HG03457 (cell line): ENCODE measurements around the gene PLP2.
A peak's percentile ranks its signal among the peaks of the same experiment; 100 is the strongest.
"Not testable (repeated sequence)": the region's sequence is repeated elsewhere in the genome, so short reads cannot be mapped to it uniquely, and the experiment has no call there.

ENCODE experiments used
- ATAC-seq: cut with Tn5 transposase; IDR thresholded peaks from one replicate; pipeline ENCODE4 v1.9.1; 2021; ENCODE audit warnings: moderate number of reproducible peaks; ENCODE audit not compliant: unreplicated experiment

Gene PLP2

DNA sequence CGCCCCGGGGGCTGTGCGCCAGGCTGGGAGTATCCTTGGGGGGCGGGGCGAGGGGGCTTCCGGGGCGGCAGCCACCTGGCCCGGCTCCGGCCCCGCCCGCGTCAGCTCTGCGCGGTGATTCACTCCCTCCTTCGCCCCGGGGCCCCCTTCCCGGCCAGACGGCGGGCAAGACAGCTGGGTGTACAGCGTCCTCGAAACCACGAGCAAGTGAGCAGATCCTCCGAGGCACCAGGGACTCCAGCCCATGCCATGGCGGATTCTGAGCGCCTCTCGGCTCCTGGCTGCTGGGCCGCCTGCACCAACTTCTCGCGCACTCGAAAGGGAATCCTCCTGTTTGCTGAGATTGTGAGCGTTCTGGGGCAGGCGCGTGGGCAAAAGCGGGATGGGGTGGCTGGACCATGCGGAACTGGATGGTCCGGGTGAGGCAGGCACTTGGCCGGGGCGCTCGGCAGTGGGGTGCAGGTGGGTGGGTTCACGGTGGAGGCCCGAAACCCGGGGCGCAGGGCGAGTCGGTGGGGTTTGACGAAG lies at the start of gene PLP2:
TSS of gene PLP2 (plus strand) at position 147 of the 528 bp plus-strand sequence. CDS start at position 250, 103 bp downstream.
- no peak for ATAC-seq

DNA sequence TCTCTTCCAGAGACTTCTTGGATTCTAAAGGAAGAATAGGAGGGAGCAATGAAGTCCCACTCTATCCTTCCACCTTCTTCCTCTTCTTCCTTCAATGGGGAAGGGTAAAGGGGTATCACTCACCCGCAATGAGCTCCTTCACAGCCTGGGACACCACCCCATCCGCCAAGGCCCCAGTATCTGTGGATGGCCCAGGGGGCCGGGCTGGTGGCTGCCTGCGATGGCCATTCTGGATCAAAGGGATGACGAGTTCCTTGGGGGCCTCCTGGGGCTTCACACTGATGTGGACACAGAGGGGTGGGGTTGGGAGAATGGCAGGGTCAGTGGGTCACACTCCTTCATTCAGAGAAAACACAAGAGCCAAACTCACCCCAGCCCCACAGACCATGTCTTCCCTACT lies 49.2 kb upstream of the PLP2 start:
- ATAC-seq = no peak

DNA sequence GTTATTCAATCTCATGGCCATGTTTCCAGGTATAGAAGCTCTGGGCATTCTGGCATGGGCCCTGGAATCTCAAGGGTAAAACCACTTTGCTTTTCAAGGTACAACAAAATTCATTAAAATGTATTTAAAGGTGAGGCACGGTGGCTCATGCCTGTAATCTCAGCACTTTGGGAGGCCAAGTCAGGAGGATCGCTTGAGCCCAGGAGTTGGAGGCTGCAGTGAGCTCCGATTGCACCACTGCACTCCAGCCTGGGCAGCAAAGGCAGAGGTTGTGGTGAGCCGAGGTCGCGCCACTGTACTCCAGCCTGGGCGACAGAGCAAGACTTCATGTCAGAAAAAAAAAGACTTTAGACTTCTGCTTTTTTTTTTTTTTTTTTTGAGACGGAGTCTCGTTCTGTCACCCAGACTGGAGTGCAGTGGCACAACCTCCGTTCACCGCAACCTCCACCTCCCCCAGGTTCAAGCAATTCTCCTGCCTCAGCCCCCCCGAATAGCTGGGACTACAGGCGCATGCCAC lies 43.9 kb upstream of the PLP2 start:
- ATAC-seq = not testable (repeated sequence)

DNA sequence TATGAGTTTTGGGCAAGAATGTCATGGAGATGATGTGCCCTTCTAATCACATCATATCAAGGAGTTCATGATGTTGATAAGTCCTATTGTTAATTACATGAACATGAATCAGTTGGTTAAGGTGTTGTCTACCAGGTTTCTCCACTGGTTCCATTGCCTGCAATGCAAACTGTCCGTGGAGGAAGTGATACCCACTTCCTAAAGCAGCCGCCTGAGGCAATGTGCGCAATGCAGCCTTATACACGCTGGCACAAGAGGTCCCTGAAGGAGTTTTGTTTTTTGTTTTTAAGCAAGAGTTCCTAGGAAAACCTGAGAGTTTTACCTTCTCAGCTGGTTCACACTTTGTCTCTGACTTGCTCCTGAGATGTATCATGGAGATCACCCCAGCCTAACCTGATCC lies 42.3 kb upstream of the PLP2 start:
- ATAC-seq = no peak

GRCh38 chrX:49132275-49132674 lies 39.4 kb upstream of the PLP2 start:
- ATAC-seq = not testable (repeated sequence)

DNA sequence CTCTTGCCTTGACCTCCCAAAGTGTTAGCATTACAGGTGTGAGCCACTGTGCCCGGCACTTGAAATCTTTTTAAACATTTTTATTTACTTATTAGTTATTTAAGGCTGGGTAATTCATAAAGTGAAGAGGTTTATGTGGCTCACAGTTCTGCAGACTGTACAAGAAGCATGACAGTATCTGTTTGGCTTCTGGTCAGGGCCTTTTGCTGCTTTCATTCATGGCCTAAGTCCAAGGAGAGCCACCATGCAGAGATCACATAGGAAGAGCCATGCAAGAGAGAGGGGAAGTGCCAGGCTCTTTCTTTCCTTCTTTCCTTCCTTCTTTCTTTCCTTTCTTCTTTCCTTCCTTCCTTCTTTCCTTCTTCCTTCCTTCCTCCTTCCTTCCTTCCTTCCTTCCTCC lies 37.9 kb upstream of the PLP2 start:
- no peak for ATAC-seq

DNA sequence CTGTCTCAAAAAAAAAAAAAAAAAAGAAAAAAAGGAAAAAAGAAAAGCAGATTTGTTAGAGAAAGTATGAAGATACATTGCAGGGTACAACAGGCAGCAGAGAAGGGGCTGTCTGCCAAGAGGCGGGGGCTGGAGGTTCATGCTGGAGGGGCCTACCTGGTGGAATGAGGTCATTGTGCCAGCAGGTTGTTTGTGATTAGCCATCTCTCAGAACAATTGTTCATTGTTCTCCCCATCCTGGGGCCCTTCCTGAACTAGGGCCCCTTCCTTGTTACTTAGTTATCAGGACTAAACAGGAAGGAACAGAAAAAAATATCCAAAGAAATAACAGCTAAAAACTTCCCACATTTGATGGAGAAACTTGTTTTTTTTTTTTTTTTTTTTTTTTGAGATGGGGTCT lies 34.2 kb upstream of the PLP2 start:
- no peak for ATAC-seq

DNA sequence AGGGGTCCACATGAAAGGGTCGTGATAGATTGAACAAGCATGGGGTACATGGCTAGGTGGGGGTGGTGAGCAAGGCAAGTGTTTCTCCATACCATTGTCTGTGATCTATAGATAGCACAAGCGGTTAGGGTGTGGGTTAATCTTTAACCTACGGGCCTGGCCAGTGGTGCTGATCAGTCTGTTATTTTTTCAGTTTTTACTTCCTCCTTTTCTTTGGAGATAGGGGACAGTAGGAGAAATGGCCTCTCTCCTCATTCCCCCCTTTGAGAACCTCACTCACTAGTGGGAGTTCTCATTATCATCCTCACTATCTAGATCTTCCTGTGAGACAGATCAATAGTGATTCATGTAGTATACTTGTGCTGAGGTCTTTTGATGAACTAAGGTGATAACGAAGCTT lies 32.0 kb upstream of the PLP2 start:
- no peak for ATAC-seq

- not testable (repeated sequence) for ATAC-seq
Measured at GRCh38 chrX:49142264-49142663, 29.4 kb upstream of the PLP2 start.

DNA sequence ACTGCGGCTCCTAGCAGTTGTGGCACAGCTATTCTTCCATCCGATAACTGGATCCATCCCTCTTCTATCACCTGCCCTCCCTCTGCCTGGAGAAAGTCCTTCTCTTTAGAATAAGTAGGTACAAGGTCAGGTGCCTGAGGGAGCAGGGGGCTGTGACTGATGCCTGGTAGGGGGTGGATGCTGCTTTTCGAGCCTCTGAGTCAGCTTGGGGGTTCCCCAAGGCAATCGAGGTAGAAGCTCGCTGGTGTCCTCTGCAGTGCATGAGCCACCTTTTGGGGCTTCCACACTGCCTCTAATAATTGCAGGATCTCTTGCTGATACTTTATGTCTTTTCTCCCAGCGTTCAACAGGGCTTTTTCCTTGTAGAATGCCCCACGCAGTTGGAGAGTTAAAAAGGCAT lies 28.5 kb upstream of the PLP2 start:
- ATAC-seq = not testable (repeated sequence)

DNA sequence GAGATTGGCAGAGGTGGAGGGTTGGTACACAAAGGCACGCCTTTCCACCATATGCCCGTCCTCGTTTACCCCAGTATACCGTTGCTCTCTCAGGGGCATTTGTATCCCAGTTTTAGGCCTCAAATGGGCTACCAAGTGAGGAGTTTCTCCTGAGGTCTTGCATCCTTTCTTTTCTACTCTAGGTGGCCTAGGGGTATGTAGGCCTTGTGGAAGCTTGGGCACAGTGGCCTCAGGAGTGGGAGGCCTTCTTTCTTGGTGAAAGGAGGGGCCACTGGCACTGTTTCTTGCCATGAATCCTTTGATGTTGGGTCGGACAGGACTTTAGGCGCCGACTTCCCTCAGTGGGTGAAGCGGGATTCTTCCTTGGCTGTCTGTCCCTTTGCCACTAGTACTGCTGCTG lies 24.4 kb upstream of the PLP2 start:
- no peak for ATAC-seq

DNA sequence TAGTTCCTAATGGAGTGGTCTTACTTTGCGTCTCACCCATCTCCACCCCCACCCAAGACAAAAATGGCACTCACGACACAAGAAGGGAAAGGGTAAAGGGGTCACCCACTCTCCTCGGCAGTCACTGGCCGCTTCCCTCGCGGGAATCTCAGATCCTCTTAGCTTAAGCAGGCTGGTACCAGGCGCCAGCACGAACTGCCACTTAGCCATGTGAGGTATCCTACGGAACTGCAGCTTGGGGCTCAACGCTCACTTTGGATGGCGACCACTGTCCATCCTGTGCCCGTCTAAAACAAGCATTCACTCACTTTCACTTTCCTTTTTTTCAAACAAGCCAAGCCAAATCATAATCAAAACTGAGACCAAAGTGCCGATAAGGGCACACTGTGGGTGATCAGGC lies 23.8 kb upstream of the PLP2 start:
- ATAC-seq = no peak

DNA sequence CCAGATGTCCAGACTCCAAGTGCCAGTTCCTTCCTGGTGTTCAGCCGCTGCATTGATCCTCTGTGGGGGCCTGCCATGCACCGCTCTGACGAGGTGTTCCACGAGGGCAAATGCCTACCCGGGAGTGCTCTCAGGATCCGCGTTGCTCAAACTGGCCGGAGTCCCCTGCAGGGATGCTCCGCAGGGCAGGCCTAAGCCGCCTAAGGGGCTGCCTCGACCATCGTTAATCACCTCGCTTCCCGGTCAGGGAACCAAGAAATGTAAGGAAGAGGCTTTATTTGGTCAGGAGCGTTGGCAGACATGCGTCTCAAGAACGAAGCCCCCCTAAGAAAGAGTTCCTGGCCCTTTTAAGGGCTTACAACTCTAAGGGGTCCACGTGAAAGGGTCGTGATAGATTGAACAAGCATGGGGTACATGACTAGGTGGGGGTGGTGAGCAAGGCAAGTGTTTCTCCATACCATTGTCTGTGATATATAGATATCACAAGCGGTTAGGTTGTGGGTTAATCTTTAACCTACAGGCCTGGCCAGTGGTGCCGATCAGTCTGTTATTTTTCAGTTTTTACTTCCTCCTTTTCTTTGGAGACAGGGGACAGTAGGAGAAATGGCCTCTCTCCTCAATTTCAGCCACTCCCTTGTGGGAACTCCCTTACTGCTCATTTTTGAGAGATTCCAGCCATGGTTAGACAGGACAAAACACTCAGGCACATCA lies 23.2 kb upstream of the PLP2 start:
- ATAC-seq = not testable (repeated sequence)

GRCh38 chrX:49149291-49149690 lies 22.4 kb upstream of the PLP2 start:
- not testable (repeated sequence) for ATAC-seq

GRCh38 chrX:49153467-49153866 lies 18.2 kb upstream of the PLP2 start:
- no peak for ATAC-seq

- ATAC-seq = no peak
Measured at GRCh38 chrX:49155243-49155899, 16.3 kb upstream of the PLP2 start.

DNA sequence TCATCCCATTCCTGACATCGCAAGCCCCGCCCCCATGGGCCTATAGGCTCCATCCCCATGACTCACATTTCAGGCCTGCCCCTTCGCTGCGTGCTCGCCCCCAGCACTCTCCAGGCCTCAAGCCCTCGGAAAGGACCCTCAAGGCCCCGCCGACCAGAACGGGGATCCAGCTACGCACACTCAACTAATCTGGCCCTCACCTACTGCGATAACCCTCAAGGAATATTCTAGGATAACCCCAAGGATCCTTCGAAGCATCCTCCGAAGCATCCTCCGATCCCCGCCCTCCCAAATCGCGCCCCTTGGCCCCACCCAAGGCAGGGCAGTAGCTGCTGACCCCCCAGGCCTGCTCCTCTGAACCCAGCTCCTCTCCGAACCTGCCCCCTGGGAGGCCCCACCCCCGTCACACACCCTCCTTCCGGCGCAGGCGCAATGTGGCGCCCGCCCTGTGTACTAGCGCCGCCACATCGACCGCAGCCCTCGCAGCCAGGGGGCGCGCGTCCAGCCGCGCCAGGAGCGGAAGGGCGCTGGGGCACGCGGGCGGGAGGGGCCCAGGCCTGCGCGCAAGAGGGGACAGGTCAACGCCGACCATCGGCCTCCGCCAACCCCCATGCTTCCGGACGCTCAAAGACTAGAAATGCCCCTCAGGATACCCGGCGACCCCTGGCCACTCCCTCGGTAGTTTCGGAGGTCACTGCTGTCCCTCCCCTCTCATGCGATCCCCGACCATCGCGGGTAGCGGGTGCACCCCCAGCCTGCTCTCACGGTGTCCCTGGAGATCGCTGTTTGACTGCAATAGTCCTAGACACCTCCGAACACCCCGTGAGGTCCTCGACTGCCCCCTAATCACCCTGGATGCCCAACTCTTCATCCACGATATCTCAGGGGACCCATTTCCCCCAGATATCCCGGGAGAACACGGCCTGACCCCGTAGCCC lies 15.5 kb upstream of the PLP2 start:
- ATAC-seq = peak; percentile 66

DNA sequence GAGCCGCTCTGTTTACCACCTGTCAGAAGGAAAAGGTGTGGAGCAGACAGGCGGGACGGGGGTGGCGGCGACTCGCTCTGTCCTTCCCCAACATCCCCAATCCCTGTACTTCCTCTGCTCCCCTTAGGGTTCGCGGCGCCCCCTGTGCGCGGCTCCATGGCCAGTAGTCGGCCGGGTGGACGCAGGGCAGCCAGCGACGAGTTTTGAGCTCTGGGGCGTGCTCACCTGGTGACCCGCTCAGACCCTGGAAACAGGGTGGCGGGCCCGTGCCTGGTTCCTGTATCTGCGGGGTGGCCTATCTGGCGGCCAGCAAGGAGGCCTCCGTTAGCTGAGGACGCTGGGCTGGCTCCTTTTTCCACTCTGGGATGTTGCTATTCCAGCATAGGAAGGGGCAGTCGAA lies 14.5 kb upstream of the PLP2 start:
- no peak for ATAC-seq

DNA sequence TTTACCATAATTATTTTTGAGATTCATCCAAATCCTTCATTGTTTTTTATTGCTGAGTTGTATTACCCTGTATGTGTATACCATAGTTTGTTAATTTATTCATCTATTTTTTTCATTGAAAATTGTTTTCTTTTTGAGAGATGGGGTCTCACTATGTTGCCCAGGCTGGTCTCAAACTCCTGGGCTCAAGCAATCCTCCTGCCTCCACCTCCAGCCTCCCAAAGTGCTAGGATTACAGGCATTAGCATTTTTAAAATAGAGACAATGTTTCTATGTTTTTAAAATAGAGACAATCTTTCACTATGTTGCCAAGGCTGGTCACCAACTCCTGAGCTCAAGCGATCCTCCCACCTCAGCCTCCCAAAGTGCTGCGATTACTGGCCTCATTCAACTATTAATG lies 10.8 kb upstream of the PLP2 start:
- no peak for ATAC-seq

DNA sequence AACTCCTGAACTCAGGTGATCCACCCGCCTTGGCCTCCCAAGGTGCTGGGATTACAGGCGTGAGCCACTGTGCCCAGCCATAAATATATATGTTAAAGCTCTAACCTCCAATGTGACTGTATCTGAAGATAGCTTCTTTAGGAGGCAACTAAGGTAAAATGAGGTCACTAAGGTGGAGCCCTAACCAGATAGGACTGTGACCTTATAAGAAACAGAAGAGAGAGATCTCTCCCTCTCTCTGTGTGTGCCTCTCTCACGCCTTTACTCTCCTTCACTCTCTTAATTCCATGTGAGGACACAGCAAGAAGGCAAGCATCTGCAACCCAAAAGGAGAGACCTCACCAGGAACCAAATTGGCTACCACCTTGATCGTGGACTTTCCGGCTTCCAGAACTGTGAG lies 10.1 kb upstream of the PLP2 start:
- ATAC-seq = no peak

DNA sequence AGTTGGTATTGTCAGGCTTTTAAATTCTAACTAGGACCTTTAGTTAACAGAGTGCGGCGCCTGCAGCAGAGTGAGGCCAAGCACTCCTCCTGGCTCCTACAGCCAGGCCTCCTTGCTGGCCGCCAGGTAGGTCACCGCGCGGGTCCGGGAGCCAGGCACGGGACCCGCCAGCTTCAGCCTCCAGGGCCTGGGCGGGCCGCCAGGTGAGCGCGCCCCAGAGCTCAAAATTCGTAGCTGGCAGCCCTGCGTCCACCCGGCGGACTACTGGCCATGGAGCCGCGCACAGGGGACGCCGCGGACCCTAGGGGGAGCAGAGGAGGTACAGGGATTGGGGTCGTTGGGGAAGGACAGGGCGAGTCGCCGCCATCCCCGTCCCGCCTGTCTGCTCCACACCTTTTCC lies 9.1 kb upstream of the PLP2 start, which contains the start of gene MAGIX:
TSS of gene MAGIX (plus strand) at position 139 of the 400 bp plus-strand sequence. CDS start at position 271, 132 bp downstream.
- no peak for ATAC-seq
